ENCODE results near the gene ASB13. TPM values are rescaled to one million over a fixed set of nuclear protein-coding genes. Genes with fewer than 3 reads are reported as not detected.
"Not testable (repeated sequence)": the region's sequence is repeated elsewhere in the genome, so short reads cannot be mapped to it uniquely, and the experiment has no call there.

ASB13 gene
- total RNA-seq, 3 donors from 2014 or later = 37.9 to 61.8 (median 42.9) TPM

DNA sequence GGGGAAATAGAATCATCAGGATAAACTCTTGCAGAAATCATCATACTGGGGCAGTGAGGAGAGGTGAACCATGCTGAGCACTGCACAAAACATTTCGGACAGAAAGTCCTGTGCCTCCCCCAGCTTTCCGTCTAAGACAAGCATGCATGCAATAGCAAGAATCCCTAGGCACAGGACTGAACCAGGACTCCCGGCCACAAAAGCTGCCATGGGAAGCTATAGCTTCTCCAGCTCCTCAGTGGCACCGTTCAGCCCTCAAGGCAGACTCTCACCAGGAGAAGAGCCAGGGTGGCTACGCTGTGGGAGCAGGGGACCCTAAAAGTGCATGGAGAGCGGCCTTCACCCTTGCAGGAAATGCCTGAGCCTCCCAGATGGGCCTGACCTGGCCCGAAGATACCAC lies 70.8 kb downstream of the ASB13 start:
- no peak overlapping the region for H3K4me3 ChIP-seq
- H3K9me3 ChIP-seq = no peaks in the 10 kb centered on the region
- no peak overlapping the region for H3K27ac ChIP-seq
- TF ChIP-seq POLR2AphosphoS5 (IDR thresholded peaks at IDR 0.05) (no peak), POLR2A (IDR thresholded peaks at IDR 0.05) (no peak)
- TF ChIP-seq, protein P1, sequence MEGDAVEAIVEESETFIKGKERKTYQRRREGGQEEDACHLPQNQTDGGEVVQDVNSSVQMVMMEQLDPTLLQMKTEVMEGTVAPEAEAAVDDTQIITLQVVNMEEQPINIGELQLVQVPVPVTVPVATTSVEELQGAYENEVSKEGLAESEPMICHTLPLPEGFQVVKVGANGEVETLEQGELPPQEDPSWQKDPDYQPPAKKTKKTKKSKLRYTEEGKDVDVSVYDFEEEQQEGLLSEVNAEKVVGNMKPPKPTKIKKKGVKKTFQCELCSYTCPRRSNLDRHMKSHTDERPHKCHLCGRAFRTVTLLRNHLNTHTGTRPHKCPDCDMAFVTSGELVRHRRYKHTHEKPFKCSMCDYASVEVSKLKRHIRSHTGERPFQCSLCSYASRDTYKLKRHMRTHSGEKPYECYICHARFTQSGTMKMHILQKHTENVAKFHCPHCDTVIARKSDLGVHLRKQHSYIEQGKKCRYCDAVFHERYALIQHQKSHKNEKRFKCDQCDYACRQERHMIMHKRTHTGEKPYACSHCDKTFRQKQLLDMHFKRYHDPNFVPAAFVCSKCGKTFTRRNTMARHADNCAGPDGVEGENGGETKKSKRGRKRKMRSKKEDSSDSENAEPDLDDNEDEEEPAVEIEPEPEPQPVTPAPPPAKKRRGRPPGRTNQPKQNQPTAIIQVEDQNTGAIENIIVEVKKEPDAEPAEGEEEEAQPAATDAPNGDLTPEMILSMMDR (IDR thresholded peaks at IDR 0.05) = no peak
- no peaks in the 10 kb centered on the region for H3K27me3 ChIP-seq
- H3K36me3 ChIP-seq = no peaks in the 10 kb centered on the region
- H3K4me1 ChIP-seq = no peaks in the 10 kb centered on the region
- DNase-seq (ENCODE audit: low spot score in 2 of 2) = no peak
- intact Hi-C loops (cut with DNase I; ENCODE audit: low total_unique reads) = no loop called here

DNA sequence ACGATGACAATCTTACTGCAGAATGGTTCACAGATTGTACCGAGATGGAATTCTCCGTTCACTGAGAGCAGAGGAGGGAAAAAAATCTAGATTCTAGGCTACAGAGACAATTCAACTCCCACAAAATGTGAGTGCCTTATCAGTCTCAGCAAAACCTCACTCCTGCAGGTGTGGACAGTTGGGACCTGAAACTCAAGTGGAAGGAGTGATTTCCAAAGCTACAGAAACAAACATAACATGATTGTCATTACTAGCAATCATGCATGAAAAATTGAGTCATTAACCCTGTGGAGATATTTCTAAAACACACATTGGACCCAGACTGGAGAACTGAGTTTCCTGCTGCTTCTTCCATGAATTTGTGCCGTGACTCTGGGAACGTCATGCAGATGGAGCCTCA lies 71.3 kb downstream of the ASB13 start:
- intact Hi-C loops (cut with DNase I; ENCODE audit: low total_unique reads) = no loop called here
- H3K36me3 ChIP-seq = no peaks in the 10 kb centered on the region

GRCh38 chr10:5594271-5595049 lies 71.9 kb downstream of the ASB13 start:
- Histone ChIP-seq H3K4me3 (no peak overlapping the region), H3K9me3 (no peaks in the 10 kb centered on the region), H3K36me3 (no peaks in the 10 kb centered on the region), H3K4me1 (no peaks in the 10 kb centered on the region), H3K27me3 (no peaks in the 10 kb centered on the region), H3K27ac (peak overlapping the region in 1 of 2 donors; percentile 4)
- intact Hi-C loops (cut with DNase I; ENCODE audit: low total_unique reads) = no loop called here
- TF ChIP-seq, protein P1 (IDR thresholded peaks at IDR 0.05) = no peak
- TF ChIP-seq POLR2A (IDR thresholded peaks at IDR 0.05) (no peak), POLR2AphosphoS5 (IDR thresholded peaks at IDR 0.05) (no peak)
- DNase-seq (ENCODE audit: low spot score in 2 of 2) = no peak

More for the DNA sequence above, 71.3 kb downstream of the ASB13 start:
- Histone ChIP-seq H3K27me3 (no peaks in the 10 kb centered on the region), H3K9me3 (no peaks in the 10 kb centered on the region), H3K4me3 (no peak overlapping the region), H3K4me1 (no peaks in the 10 kb centered on the region), H3K27ac (peak overlapping the region in 1 of 2 donors; percentile 4)
- no peak for DNase-seq (ENCODE audit: low spot score in 2 of 2)
- TF ChIP-seq POLR2AphosphoS5 (IDR thresholded peaks at IDR 0.05) (no peak), POLR2A (IDR thresholded peaks at IDR 0.05) (no peak)
- TF ChIP-seq, protein P1 (IDR thresholded peaks at IDR 0.05) = no peak

DNA sequence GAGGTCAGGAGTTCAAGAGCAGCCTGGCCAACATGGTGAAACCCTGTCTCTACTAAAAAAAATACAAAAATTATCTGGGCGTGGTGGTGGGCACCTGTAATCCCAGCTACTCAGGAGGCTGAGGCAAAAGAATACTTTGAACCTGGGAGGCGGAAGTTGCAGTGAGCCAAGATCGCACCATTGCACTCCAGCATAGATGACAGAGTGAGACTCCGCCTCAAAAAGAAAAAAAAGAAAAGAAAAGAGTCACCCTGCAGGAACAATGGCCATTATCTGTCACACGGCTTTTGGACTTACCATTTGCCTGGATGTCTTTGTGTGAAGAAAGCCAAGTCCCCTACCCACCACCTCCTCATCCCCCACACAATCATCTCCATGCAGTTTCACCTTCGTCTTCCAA lies 73.0 kb downstream of the ASB13 start:
- intact Hi-C loops (cut with DNase I; ENCODE audit: low total_unique reads); H3K4me1 ChIP-seq; DNase-seq (ENCODE audit: low spot score in 2 of 2): not testable (repeated sequence)

GRCh38 chr10:5592070-5592469 lies 74.3 kb downstream of the ASB13 start:
- Histone ChIP-seq H3K4me3 (no peak overlapping the region), H3K4me1 (peaks cover 0 to 5% of the 10 kb centered on the region in 2 donors), H3K36me3 (no peaks in the 10 kb centered on the region), H3K9me3 (no peaks in the 10 kb centered on the region), H3K27ac (no peak overlapping the region), H3K27me3 (no peaks in the 10 kb centered on the region)
- DNase-seq (ENCODE audit: low spot score in 2 of 2) = no peak
- intact Hi-C loops (cut with DNase I; ENCODE audit: low total_unique reads) = no loop called here
- TF ChIP-seq, protein P1 (IDR thresholded peaks at IDR 0.05) = no peak

More for the DNA sequence above, 73.0 kb downstream of the ASB13 start:
- H3K27me3 ChIP-seq, H3K4me3 ChIP-seq, H3K27ac ChIP-seq, H3K9me3 ChIP-seq, H3K36me3 ChIP-seq: not testable (repeated sequence)
